ENCODE data around the gene ASCC2.

DNA sequence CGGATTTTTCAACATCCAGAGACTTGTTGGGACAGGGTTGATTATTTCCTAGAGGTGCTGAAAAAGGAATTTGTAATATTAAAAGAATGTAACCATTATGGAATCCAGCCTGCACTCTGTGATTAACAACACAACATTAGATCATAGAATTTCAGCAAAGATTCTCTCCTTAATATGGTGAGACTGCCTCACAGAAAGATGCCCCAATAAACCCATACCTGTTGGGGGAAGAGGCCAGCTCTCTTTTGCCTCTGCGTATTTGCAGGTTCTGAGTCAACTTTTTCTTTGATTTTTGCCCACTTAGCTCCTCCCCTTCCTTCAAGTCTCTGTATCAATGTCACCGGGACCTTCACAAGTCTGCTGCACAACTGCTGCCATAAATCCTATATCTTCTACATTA is 32.5 kb upstream of the ASCC2 start:
- TF ChIP-seq ARNTL (CRISPR knock-in tag; IDR thresholded peaks at IDR 0.05; ENCODE audit: borderline replicate concordance, low read depth) (no peak), OSR1 (CRISPR knock-in tag; IDR thresholded peaks at IDR 0.05) (no peak)

All from SK-N-SH treated with all-trans-retinoic acid at 6 μM for 48 hours (cell line).